WI38 (cell line): ENCODE results near the gene CCDC190.
"Not testable (repeated sequence)": the region's sequence is repeated elsewhere in the genome, so short reads cannot be mapped to it uniquely, and the experiment has no call there.

ENCODE experiments used
- H3K4me3 ChIP-seq: 2 replicates; pipeline ENCODE4 v1.5.1; 2011; ENCODE audit warnings: low read depth, mild to moderate bottlenecking, control low read depth, low read length
- TF ChIP-seq, protein P1 (sequence below): IDR thresholded peaks from 2 replicates; pipeline ENCODE4 v1.5.1; 2012; ENCODE audit warnings: low read depth, mild to moderate bottlenecking, control low read depth, low read length

The CCDC190 gene

GRCh38 chr1:162832470-162832869 lies 28.5 kb downstream of the CCDC190 start:
- TF ChIP-seq, protein P1, sequence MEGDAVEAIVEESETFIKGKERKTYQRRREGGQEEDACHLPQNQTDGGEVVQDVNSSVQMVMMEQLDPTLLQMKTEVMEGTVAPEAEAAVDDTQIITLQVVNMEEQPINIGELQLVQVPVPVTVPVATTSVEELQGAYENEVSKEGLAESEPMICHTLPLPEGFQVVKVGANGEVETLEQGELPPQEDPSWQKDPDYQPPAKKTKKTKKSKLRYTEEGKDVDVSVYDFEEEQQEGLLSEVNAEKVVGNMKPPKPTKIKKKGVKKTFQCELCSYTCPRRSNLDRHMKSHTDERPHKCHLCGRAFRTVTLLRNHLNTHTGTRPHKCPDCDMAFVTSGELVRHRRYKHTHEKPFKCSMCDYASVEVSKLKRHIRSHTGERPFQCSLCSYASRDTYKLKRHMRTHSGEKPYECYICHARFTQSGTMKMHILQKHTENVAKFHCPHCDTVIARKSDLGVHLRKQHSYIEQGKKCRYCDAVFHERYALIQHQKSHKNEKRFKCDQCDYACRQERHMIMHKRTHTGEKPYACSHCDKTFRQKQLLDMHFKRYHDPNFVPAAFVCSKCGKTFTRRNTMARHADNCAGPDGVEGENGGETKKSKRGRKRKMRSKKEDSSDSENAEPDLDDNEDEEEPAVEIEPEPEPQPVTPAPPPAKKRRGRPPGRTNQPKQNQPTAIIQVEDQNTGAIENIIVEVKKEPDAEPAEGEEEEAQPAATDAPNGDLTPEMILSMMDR = no peak
- no peak overlapping the region for H3K4me3 ChIP-seq

DNA sequence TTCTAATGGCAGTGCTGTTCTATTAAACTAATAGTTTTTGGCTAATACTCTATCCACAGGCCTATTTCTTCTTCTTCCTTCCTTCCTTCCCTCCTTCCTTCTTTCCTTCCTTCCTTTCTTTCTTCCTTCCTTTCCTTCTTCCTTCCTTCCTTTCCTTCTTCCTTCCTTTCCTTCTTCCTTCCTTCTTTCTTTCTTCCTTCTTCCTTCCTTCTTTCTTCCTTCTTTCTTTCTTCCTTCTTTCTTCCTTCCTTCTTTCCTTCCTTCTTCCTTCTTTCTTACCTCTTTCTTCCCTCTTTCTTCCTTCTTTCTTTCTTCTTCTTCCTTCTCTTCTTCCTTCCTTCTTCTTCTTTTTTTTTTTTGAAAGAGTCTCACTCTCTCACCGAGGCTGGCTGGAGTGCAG lies 31.7 kb downstream of the CCDC190 start:
- TF ChIP-seq, protein P1 = no peak
- H3K4me3 ChIP-seq = no peak overlapping the region

DNA sequence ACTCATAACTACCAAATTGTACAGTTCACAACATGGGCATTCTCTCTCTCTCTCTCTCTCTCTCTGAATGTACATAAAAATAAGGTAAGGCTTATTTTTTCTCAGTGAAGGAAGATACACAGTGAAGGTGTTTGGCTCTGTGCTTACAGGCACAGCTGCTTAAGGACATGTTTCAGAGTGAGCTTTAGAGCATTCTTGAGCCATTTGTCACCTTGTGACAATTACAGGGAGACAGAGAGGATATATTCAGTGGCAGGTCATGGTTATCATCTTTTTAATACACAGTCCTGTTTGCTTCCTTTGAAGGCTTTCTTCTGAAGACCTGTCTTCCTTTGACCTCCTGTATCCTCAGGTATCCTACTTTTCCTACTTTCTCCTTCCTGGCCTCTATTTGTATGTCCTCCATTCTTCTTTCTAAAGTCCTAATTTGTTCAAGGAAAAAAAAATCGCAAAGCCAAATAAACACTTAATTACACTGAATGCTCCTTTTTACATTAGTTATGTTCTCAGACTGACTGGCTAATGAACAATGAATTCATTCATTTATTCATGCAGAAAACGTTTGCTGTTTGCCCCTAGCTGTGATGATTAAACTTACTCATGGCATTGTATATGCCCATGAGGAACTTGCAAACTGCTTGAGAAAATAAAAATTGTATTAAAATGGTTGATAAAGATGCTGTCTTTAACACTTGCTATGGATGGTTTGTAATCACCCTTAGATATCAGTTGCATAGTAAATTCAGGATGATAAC lies 37.0 kb downstream of the CCDC190 start:
- no peak overlapping the region for H3K4me3 ChIP-seq
- TF ChIP-seq, protein P1 = no peak

- TF ChIP-seq, protein P1 = no peak
- no peak overlapping the region for H3K4me3 ChIP-seq
Measured at GRCh38 chr1:162823231-162823630, 37.7 kb downstream of the CCDC190 start.

GRCh38 chr1:162822391-162823200 lies 38.4 kb downstream of the CCDC190 start:
- peak overlapping the region; percentile 51 for H3K4me3 ChIP-seq
- TF ChIP-seq, protein P1 = no peak

- H3K4me3 ChIP-seq = not testable (repeated sequence)
Measured at GRCh38 chr1:162818666-162819065, 42.3 kb downstream of the CCDC190 start.

- H3K4me3 ChIP-seq = not testable (repeated sequence)
Measured at GRCh38 chr1:162818136-162818535, 42.8 kb downstream of the CCDC190 start.

DNA sequence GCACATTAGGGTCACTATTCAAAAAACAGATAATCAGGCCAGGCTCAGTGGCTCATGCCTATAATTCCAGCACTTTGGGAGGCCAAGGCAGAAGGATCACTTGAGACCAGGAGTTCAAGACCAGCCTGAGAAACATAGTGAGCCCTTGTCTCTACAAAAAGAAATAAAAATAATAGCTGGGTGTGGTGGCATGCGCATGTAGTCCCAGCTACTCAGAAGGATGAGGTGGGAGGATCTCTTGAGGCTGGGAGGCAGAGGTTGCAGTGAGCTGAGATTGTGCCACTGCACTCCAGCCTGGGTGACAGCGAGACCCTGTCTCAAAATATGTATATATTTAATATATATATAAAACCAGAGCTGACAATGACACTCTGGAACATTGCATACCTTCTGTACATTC lies 48.6 kb downstream of the CCDC190 start:
- H3K4me3 ChIP-seq = not testable (repeated sequence)

DNA sequence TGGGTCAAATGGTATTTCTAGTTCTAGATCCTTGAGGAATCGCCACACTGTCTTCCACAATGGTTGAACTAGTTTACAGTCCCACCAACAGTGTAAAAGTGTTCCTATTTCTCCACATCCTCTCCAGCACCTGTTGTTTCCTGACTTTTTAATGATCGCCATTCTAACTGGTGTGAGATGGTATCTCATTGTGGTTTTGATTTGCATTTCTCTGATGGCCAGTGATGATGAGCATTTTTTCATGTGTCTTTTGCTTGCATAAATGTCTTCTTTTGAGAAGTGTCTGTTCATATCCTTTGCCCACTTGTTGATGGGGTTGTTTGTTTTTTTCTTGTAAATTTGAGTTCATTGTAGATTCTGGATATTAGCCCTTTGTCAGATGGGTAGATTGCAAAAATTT lies 53.5 kb downstream of the CCDC190 start:
- not testable (repeated sequence) for H3K4me3 ChIP-seq
